Measurements from ENCODE around the gene LGALS1.

GRCh38 chr22:37660709-37661045 is 14.8 kb upstream of the LGALS1 start:
- TF ChIP-seq, protein P1, sequence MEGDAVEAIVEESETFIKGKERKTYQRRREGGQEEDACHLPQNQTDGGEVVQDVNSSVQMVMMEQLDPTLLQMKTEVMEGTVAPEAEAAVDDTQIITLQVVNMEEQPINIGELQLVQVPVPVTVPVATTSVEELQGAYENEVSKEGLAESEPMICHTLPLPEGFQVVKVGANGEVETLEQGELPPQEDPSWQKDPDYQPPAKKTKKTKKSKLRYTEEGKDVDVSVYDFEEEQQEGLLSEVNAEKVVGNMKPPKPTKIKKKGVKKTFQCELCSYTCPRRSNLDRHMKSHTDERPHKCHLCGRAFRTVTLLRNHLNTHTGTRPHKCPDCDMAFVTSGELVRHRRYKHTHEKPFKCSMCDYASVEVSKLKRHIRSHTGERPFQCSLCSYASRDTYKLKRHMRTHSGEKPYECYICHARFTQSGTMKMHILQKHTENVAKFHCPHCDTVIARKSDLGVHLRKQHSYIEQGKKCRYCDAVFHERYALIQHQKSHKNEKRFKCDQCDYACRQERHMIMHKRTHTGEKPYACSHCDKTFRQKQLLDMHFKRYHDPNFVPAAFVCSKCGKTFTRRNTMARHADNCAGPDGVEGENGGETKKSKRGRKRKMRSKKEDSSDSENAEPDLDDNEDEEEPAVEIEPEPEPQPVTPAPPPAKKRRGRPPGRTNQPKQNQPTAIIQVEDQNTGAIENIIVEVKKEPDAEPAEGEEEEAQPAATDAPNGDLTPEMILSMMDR (IDR thresholded peaks at IDR 0.05; ENCODE audit: low read length) = no peak
- no peak for TF ChIP-seq EZH2 (IDR thresholded peaks at IDR 0.05; ENCODE audit: borderline replicate concordance, low read length)

Data from OCI-LY1 (cell line).